Left ventricle myocardium inferior (tissue), 1 donor: Measurements from ENCODE around the gene NGRN. TPM values are rescaled to one million over a fixed set of nuclear protein-coding genes. Genes with fewer than 3 reads are reported as not detected.
"Not testable (repeated sequence)": the region's sequence is repeated elsewhere in the genome, so short reads cannot be mapped to it uniquely, and the experiment has no call there.

ENCODE experiments used
- DNase-seq: peaks from one replicate; pipeline ENCODE4 v3.0.0-alpha.2; 2020
- H3K27ac ChIP-seq: fragments of 200-600 bp; replicated peaks from 2 replicates; pipeline ENCODE4 v1.8.0; 2021
- H3K27me3 ChIP-seq: fragments of 200-600 bp; 2 replicates; pipeline ENCODE4 v1.8.0; 2021; ENCODE audit warnings: low read depth
- H3K36me3 ChIP-seq: fragments of 200-600 bp; 2 replicates; pipeline ENCODE4 v1.8.0; 2021
- H3K4me1 ChIP-seq: fragments of 200-600 bp; 2 replicates; pipeline ENCODE4 v1.8.0; 2021
- H3K4me3 ChIP-seq: fragments of 200-600 bp; 2 replicates; pipeline ENCODE4 v1.8.0; 2021; ENCODE audit warnings: mild to moderate bottlenecking, moderate library complexity
- H3K9me3 ChIP-seq: fragments of 200-600 bp; replicated peaks from 2 replicates; pipeline ENCODE4 v1.8.0; 2021
- intact Hi-C: fragments of 100-400 bp; cut with micrococcal nuclease; formaldehyde crosslinking; loops from one replicate; pipeline ENCODE4 v1.11.0; 2022
- total RNA-seq: library from RNA; stranded (reverse); fragmentation: NEBNext Ultra II Directional; extraction: Animal tissue kit (Norgen Biotek cat#: 25700); gene quantifications from one replicate; pipeline ENCODE4 v1.2.1, GENCODE V29; 2021
- TF ChIP-seq, protein P1 (sequence below): fragments of 200-600 bp; IDR thresholded peaks from 2 replicates; pipeline ENCODE4 v1.8.0; 2021; ENCODE audit warnings: antibody characterized with exemption, mild to moderate bottlenecking, borderline replicate concordance
- donor health status: DM: no; HTN: yes; CAD: no; lungs with severe emphysema.

The NGRN gene
- total RNA-seq, 1 donor from 2014 or later, result 120 TPM

DNA sequence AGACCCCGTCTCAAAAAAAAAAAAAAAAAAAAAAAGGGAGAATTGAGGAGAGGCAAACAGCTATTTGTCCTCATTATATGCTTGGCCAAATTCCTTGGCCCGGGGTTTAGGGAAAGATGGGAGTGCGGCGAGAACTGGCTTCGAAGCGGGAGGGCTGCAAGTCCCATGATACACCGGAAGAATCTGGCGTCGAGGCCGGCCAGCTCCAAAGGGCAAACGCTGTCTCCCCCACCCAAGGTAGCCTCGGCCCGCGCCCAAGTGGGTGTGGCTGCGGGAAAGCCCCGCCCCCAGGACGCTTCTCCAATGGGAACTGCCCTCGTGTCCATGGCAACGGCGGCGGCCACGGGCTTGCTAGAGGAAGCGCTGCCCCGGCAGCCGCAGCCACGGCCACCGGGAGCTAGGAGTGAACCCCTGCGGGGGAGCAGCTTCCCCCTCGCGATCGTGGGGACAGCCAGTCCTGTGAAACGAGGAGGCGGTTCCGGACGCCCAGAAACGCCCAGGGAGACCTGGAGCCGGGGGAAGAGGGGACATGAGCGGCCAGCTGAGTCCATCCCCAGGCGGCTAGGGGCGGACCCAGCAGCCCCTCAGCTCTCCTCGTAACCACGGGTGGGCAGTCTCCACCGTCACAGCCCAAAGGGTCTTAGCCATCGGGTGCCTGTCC lies 16.1 kb upstream of the NGRN start, which contains the start of gene TTLL13:
TTLL13 (plus strand) TSS at position 354 of the 661 bp plus-strand sequence. CDS start 1,075 bp downstream, outside the sequence.
- Histone ChIP-seq H3K27ac (peak within 1 kb of the TSS; percentile 87), H3K27me3 (no peaks in the 10 kb centered on the region), H3K4me3 (peak within 1 kb of the TSS; percentile 72), H3K36me3 (no peaks in the 10 kb centered on the region), H3K9me3 (no peaks in the 10 kb centered on the region), H3K4me1 (peaks cover 24% of the 10 kb centered on the region)
- TF ChIP-seq, protein P1, sequence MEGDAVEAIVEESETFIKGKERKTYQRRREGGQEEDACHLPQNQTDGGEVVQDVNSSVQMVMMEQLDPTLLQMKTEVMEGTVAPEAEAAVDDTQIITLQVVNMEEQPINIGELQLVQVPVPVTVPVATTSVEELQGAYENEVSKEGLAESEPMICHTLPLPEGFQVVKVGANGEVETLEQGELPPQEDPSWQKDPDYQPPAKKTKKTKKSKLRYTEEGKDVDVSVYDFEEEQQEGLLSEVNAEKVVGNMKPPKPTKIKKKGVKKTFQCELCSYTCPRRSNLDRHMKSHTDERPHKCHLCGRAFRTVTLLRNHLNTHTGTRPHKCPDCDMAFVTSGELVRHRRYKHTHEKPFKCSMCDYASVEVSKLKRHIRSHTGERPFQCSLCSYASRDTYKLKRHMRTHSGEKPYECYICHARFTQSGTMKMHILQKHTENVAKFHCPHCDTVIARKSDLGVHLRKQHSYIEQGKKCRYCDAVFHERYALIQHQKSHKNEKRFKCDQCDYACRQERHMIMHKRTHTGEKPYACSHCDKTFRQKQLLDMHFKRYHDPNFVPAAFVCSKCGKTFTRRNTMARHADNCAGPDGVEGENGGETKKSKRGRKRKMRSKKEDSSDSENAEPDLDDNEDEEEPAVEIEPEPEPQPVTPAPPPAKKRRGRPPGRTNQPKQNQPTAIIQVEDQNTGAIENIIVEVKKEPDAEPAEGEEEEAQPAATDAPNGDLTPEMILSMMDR, result peak; percentile 23
- intact Hi-C loops, result no loop called here
- DNase-seq, result peak; percentile 95

DNA sequence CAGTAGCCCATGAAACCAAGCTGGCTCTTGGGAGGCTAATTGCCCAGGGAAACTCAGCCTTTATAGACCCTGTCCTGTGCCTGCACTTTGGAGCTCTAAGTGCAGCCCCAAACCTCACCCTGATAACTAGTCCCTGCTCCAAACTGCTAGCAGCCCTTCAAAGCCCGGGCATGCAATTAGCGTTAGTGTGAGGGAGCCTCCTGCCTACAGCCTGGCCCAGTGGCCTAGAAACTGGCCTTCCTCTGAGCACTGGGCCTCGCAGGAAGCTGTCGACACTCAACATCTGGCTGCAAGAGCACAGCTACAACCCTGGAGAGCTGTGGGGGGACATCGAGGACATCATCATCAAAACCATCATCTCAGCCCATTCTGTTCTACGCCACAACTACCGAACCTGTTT lies 7.7 kb upstream of the NGRN start:
- TF ChIP-seq, protein P1, result no peak
- no peaks in the 10 kb centered on the region for H3K36me3 ChIP-seq
- intact Hi-C loops, result no loop called here
- no peak for DNase-seq
- H3K27me3 ChIP-seq, result no peaks in the 10 kb centered on the region
- H3K9me3 ChIP-seq, result no peaks in the 10 kb centered on the region
- H3K4me3 ChIP-seq, result no peak overlapping the region
- H3K27ac ChIP-seq, result no peak overlapping the region
- no peaks in the 10 kb centered on the region for H3K4me1 ChIP-seq

DNA sequence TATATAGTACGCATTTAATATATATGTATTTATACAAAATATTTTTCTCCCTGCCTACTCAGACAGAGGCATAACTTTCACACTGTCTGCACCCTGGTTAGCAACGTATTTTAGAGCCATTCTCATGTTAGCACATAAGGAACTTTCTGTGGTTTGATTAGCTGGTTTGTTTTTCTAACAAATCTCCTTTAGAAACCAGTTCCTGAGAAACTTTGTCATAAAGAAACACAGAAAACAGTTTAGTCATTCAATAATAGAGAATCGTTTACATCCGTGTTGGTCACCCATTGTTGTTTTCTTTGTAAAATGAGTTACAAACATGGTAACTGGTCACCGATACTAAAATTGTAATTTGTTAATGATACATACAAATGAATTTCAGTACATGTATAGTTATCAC lies 5.9 kb upstream of the NGRN start:
- no peak for DNase-seq
- Histone ChIP-seq H3K4me3 (no peak overlapping the region), H3K4me1 (peaks cover 8% of the 10 kb centered on the region), H3K27ac (no peak overlapping the region), H3K27me3 (no peaks in the 10 kb centered on the region), H3K36me3 (no peaks in the 10 kb centered on the region), H3K9me3 (no peaks in the 10 kb centered on the region)
- TF ChIP-seq, protein P1, result no peak
- intact Hi-C loops, result no loop called here

GRCh38 chr15:90260731-90261130 lies 4.7 kb upstream of the NGRN start:
- H3K36me3 ChIP-seq, H3K4me3 ChIP-seq, H3K27ac ChIP-seq, H3K27me3 ChIP-seq, DNase-seq, intact Hi-C loops, H3K9me3 ChIP-seq: not testable (repeated sequence)
- H3K4me1 ChIP-seq, result peaks cover 19% of the 10 kb centered on the region

DNA sequence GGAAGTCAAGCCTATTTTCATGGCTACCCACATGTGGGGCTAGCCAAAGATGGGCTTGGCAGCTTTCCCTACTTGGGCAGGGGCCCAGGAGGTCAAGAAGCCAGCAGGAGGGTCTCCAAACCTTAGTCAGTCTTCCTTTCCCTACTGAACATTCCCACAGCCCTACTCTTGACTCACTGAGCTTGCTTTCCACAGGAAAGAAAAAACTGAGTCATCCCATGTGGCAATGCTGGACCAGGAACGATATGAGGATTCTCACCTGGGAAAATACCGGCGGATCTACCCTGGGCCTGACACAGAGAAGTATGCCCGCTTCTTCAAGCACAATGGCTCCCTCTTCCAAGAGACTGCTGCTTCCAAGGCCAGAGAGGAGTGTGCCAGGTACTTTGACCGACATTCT lies 3.7 kb upstream of the NGRN start:
- Histone ChIP-seq H3K9me3 (no peaks in the 10 kb centered on the region), H3K36me3 (no peaks in the 10 kb centered on the region), H3K27ac (no peak overlapping the region), H3K4me3 (no peak overlapping the region), H3K4me1 (peaks cover 30% of the 10 kb centered on the region), H3K27me3 (no peaks in the 10 kb centered on the region)
- intact Hi-C loops, result no loop called here
- TF ChIP-seq, protein P1, result no peak
- DNase-seq, result no peak

DNA sequence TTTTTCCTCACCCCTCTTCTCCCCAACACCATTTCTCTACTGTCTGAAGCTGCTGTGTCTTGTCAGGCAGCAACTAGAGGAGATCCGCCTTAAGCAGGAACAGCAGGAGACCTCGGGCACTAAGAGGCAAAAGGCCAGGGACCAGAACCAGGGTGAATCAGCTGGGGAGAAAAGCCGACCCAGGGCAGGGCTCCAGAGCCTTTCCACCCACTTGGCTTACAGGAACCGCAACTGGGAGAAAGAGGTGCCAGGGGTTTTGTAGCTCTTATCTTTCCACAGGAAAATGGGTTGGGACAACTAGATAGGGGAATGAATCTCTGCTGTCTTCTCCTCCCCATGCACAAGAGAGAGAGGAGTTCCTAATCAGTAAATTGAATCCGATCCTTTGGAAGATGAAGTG lies 3.0 kb upstream of the NGRN start:
- no peak for DNase-seq
- Histone ChIP-seq H3K27me3 (no peaks in the 10 kb centered on the region), H3K9me3 (no peaks in the 10 kb centered on the region), H3K4me3 (no peak overlapping the region), H3K4me1 (peaks cover 36% of the 10 kb centered on the region), H3K27ac (no peak overlapping the region), H3K36me3 (no peaks in the 10 kb centered on the region)
- TF ChIP-seq, protein P1, result no peak
- intact Hi-C loops, result no loop called here
